H1 (cell line): ENCODE measurements around the gene GOLGA3.

Source experiments
- ASH2L ChIP-seq: fragments of 200-600, 300-600 bp; sonication (generic); IDR thresholded peaks from one replicate; pipeline ENCODE4 v1.7.1; 2017; ENCODE audit warnings: low read length
- CTCF ChIP-seq, 3 experiments: IDR thresholded peaks; 1 replicate in 2 of 3; 2 replicates in 1 of 3; pipeline versions ENCODE4 v1.5.1 to v1.6.1; 2011; ENCODE audit warnings: low read length in 3 of 3, mild to moderate bottlenecking in 3 of 3, inconsistent platforms in 2 of 3, low read depth in 1 of 3, moderate library complexity in 1 of 3; ENCODE audit not compliant: insufficient read depth in 1 of 3; ENCODE audit errors: control extremely low read depth in 1 of 3
- HDAC2 ChIP-seq, 2 experiments: fragments of 300-600 bp in 1 of 2; sonication (generic) in 1 of 2; IDR thresholded peaks; 2 replicates each; pipeline ENCODE4 v1.6.1; 2011 to 2012; ENCODE audit warnings: low read depth in 2 of 2, low read length in 2 of 2, mild to moderate bottlenecking in 2 of 2, moderate library complexity in 2 of 2, borderline replicate concordance in 1 of 2, inconsistent platforms in 1 of 2
- JUND ChIP-seq: IDR thresholded peaks from 2 replicates; pipeline ENCODE4 v1.6.1; 2011; ENCODE audit warnings: mild to moderate bottlenecking, improper control_type of control experiment, low read length
- NRF1 ChIP-seq: IDR thresholded peaks from 2 replicates; pipeline ENCODE4 v1.6.1; 2011; ENCODE audit warnings: mild to moderate bottlenecking, low read depth, low read length, improper control_type of control experiment
- POLR2A ChIP-seq, 2 experiments: IDR thresholded peaks; 1 replicate in 1 of 2; 2 replicates in 1 of 2; pipeline ENCODE4 v1.6.1; 2011; ENCODE audit warnings: low read depth in 2 of 2, low read length in 2 of 2, mild to moderate bottlenecking in 2 of 2; ENCODE audit errors: control extremely low read depth in 1 of 2
- POLR2AphosphoS5 ChIP-seq: IDR thresholded peaks from 2 replicates; pipeline ENCODE4 v1.6.1; 2011; ENCODE audit warnings: low read depth, low read length
- YY1 ChIP-seq: IDR thresholded peaks from 2 replicates; pipeline ENCODE4 v1.6.1; 2011; ENCODE audit warnings: low read depth, mild to moderate bottlenecking, low read length

- TF ChIP-seq HDAC2 (IDR thresholded peaks at IDR 0.05; ENCODE audit: borderline replicate concordance in 1 of 2, low read depth in 2 of 2, low read length in 2 of 2) (no peak), YY1 (no peak), POLR2AphosphoS5 (no peak), CTCF (IDR thresholded peaks at IDR 0.05; ENCODE audit: control extremely low read depth in 1 of 3, insufficient read depth in 1 of 3, low read depth in 1 of 3, low read length in 3 of 3) (no peak), POLR2A (IDR thresholded peaks at IDR 0.05; ENCODE audit: control extremely low read depth in 1 of 2, low read depth in 2 of 2, low read length in 2 of 2) (no peak), JUND (no peak), NRF1 (no peak), ASH2L (no peak)
These were observed 88.9 kb downstream of the GOLGA3 start for GRCh38 chr12:132739600-132740312.
